Spleen (tissue), 11 donors: Measurements from ENCODE around the gene ZER1. TPM values are rescaled to one million over a fixed set of nuclear protein-coding genes. Genes with fewer than 3 reads are reported as not detected.

Source experiments
- DNase-seq: peaks from one replicate; pipeline ENCODE4 v3.0.0-alpha.2; 2020
- H3K27ac ChIP-seq, 8 donors: fragments of 200-600 bp; sonication (generic) in 7 of 8; 1 replicate in 4 of 8; 2 replicates in 4 of 8; pipeline versions ENCODE4 v1.5.0 to v1.8.0; 2016 to 2021; ENCODE audit warnings: inconsistent platforms in 4 of 8, mild to moderate bottlenecking in 4 of 8, moderate library complexity in 1 of 8
- H3K27me3 ChIP-seq, 7 donors: fragments of 200-600 bp; sonication (generic) in 6 of 7; replicated peaks in 1 of 7; 1 replicate in 4 of 7; 2 replicates in 3 of 7; pipeline versions ENCODE4 v1.5.0 to v1.8.0; 2016 to 2021; ENCODE audit warnings: inconsistent platforms in 3 of 7, mild to moderate bottlenecking in 1 of 7
- H3K36me3 ChIP-seq, 6 donors: fragments of 200-600 bp; sonication (generic) in 5 of 6; 1 replicate in 4 of 6; 2 replicates in 2 of 6; pipeline versions ENCODE4 v1.5.0 to v1.8.0; 2016 to 2021; ENCODE audit warnings: inconsistent platforms in 2 of 6
- H3K4me1 ChIP-seq, 6 donors: fragments of 200-600 bp; sonication (generic) in 5 of 6; 1 replicate in 3 of 6; 2 replicates in 3 of 6; pipeline versions ENCODE4 v1.5.0 to v1.8.0; 2016 to 2021; ENCODE audit warnings: inconsistent platforms in 3 of 6
- H3K4me3 ChIP-seq, 8 donors: fragments of 200-600 bp; sonication (generic) in 7 of 8; 1 replicate in 4 of 8; 2 replicates in 4 of 8; pipeline versions ENCODE4 v1.5.0 to v1.8.0; 2016 to 2021; ENCODE audit warnings: inconsistent platforms in 4 of 8, mild to moderate bottlenecking in 4 of 8, moderate library complexity in 2 of 8
- H3K9me3 ChIP-seq, 8 donors: fragments of 200-600 bp; sonication (generic) in 7 of 8; 1 replicate in 4 of 8; 2 replicates in 4 of 8; pipeline versions ENCODE4 v1.5.0 to v1.8.0; 2016 to 2021; ENCODE audit warnings: inconsistent platforms in 4 of 8
- CTCF ChIP-seq, 11 experiments: fragments of 200-600 bp in 7 of 11; fragments of 450-650 bp in 4 of 11; sonication (generic) in 4 of 11; IDR thresholded peaks in 8 of 11; conservative IDR thresholded peaks in 3 of 11; 1 replicate in 7 of 11; 2 replicates in 4 of 11; pipeline versions ENCODE4 v1.4.0 to v1.8.0; 2016 to 2021; ENCODE audit warnings: antibody characterized with exemption in 11 of 11, inconsistent platforms in 4 of 11, mild to moderate bottlenecking in 1 of 11
- POLR2A ChIP-seq, 3 donors: fragments of 450-650 bp; IDR thresholded peaks; one replicate each; pipeline ENCODE4 v1.5.1; 2017; ENCODE audit warnings: antibody characterized with exemption in 3 of 3, mild to moderate bottlenecking in 1 of 3
- POLR2AphosphoS5 ChIP-seq, 3 donors: sonication (generic); formaldehyde crosslinking; IDR thresholded peaks; one replicate each; pipeline ENCODE4 v1.5.1; 2017; ENCODE audit warnings: antibody characterized with exemption in 3 of 3
- WGBS, 5 donors: extraction: QIAGEN DNeasy Blood & Tissue Kit in 3 of 5; methylation state at CpG; one replicate each; pipeline versions ENCODE4 v1.1.5 to v1.1.7; 2013 to 2018; 5-methylcytosine and 5-hydroxymethylcytosine counted together
- intact Hi-C: fragments of 100-400 bp; cut with DNase I; formaldehyde crosslinking; loops from one replicate; pipeline ENCODE4 v1.15.0; 2023; ENCODE audit warnings: low total_unique reads
- polyA plus RNA-seq, 3 donors: library from polyadenylated mRNA; stranded (reverse); fragments of 200-250 nt; gene quantifications; one replicate each; pipeline ENCODE4 v1.2.1, GENCODE V29; 2013
- total RNA-seq, 7 donors: library from RNA; depleted of rRNA in 3 of 7; stranded (reverse); fragments of >200 nt in 3 of 7; fragmentation: NEBNext Ultra II Directional in 4 of 7; extraction: Animal tissue kit (Norgen Biotek cat#: 25700) in 4 of 7; gene quantifications; one replicate each; pipeline versions ENCODE4 v1.1.0 to v1.2.1, GENCODE V29; 2016 to 2021
- donor health status: healthy with polysubstance abuse.
- donor health status: DM: no; HTN: no; CAD: no; lungs with moderate emphysema.
- donor health status: DM: no; HTN: no; CAD: no.
- donor health status: Bipolar disorder and iron deficiency.
- donor health status: healthy.
- donor health status: DM: no; HTN: no; CAD: no.
- donor health status: DM: yes; HTN: yes; CAD: no.

The ZER1 gene
- total and polyA plus RNA-seq, 10 donors, result 10.5 to 65.5 (median 35.1) TPM

GRCh38 chr9:128809831-128810230, 38.1 kb upstream of the ZER1 start:
- H3K27me3 ChIP-seq, result no peaks in the 10 kb centered on the region
- WGBS, 5 donors, result 51 to 77% (median 64%) methylated on average over 2 of the region's 2 CpGs

GRCh38 chr9:128809036-128809599, 37.4 kb upstream of the ZER1 start:
- TF ChIP-seq CTCF (IDR thresholded peaks at IDR 0.05 in 8 of 11, conservative IDR thresholded peaks at IDR 0.05 in 3 of 11), result no peak
- TF ChIP-seq POLR2AphosphoS5 (IDR thresholded peaks at IDR 0.05), result peak in 1 of 3 donors; percentile 32
- Histone ChIP-seq H3K36me3 (peaks cover 0 to 62% (median 49%) of the 10 kb centered on the region in 6 donors), H3K27ac (no peak overlapping the region), H3K4me3 (no peak overlapping the region), H3K9me3 (no peaks in the 10 kb centered on the region), H3K4me1 (no peaks in the 10 kb centered on the region), H3K27me3 (no peaks in the 10 kb centered on the region)
- intact Hi-C loops, result no loop called here
- DNase-seq, result no peak
- WGBS, 5 donors, result 90 to 97% (median 95%) methylated on average over 6 to 12 of the region's 12 CpGs

More at GRCh38 chr9:128809831-128810230, 38.1 kb upstream of the ZER1 start:
- Histone ChIP-seq H3K4me3 (no peak overlapping the region), H3K36me3 (peaks cover 0 to 55% (median 42%) of the 10 kb centered on the region in 6 donors), H3K27ac (no peak overlapping the region), H3K9me3 (no peaks in the 10 kb centered on the region), H3K4me1 (no peaks in the 10 kb centered on the region)
- no peak for DNase-seq
- no peak for TF ChIP-seq POLR2AphosphoS5 (IDR thresholded peaks at IDR 0.05)
- no peak for TF ChIP-seq POLR2A (IDR thresholded peaks at IDR 0.05)
- no peak for TF ChIP-seq CTCF (IDR thresholded peaks at IDR 0.05 in 8 of 11, conservative IDR thresholded peaks at IDR 0.05 in 3 of 11)
- intact Hi-C loops, result no loop called here

- H3K9me3 ChIP-seq, result no peaks in the 10 kb centered on the region
- no peaks in the 10 kb centered on the region for H3K27me3 ChIP-seq
- no peaks in the 10 kb centered on the region for H3K4me1 ChIP-seq
- no peak for DNase-seq
- H3K27ac ChIP-seq, result no peak overlapping the region
- 90 to 100% (median 96%) methylated on average over 3 of the region's 3 CpGs for WGBS, 5 donors
- H3K4me3 ChIP-seq, result no peak overlapping the region
- intact Hi-C loops, result no loop called here
- H3K36me3 ChIP-seq, result peaks cover 0 to 68% (median 55%) of the 10 kb centered on the region in 6 donors
- no peak for TF ChIP-seq POLR2AphosphoS5 (IDR thresholded peaks at IDR 0.05)
- TF ChIP-seq CTCF (IDR thresholded peaks at IDR 0.05 in 8 of 11, conservative IDR thresholded peaks at IDR 0.05 in 3 of 11), result no peak
- TF ChIP-seq POLR2A (IDR thresholded peaks at IDR 0.05), result no peak
Measured at GRCh38 chr9:128808543-128808942, 36.8 kb upstream of the ZER1 start.

GRCh38 chr9:128807827-128808226, 36.1 kb upstream of the ZER1 start:
- intact Hi-C loops, result no loop called here
- Histone ChIP-seq H3K27ac (no peak overlapping the region), H3K4me3 (no peak overlapping the region), H3K36me3 (peaks cover 0 to 75% (median 62%) of the 10 kb centered on the region in 6 donors), H3K9me3 (no peaks in the 10 kb centered on the region), H3K27me3 (no peaks in the 10 kb centered on the region), H3K4me1 (no peaks in the 10 kb centered on the region)
- WGBS, 5 donors, result 83 to 89% (median 87%) methylated on average over 8 to 14 of the region's 14 CpGs
- DNase-seq, result no peak
- TF ChIP-seq CTCF (IDR thresholded peaks at IDR 0.05 in 8 of 11, conservative IDR thresholded peaks at IDR 0.05 in 3 of 11), result no peak
- TF ChIP-seq POLR2A (IDR thresholded peaks at IDR 0.05), result no peak
- TF ChIP-seq POLR2AphosphoS5 (IDR thresholded peaks at IDR 0.05), result no peak
